Lung microvascular endothelial cell (primary cell): ENCODE measurements around the gene CLDN15. TPM values are rescaled to one million over a fixed set of nuclear protein-coding genes. Genes with fewer than 3 reads are reported as not detected.
"Not testable (repeated sequence)": the region's sequence is repeated elsewhere in the genome, so short reads cannot be mapped to it uniquely, and the experiment has no call there.

ENCODE experiments used
- DNase-seq, 2 donors: peaks; one replicate each; pipeline versions ENCODE4 v3.0.0 to v3.0.0-alpha.2; 2010; ENCODE audit warnings: low read depth in 2 of 2
- total RNA-seq: library from RNA; depleted of rRNA; stranded (reverse); fragments of >200 nt; gene quantifications from 2 replicates; pipeline ENCODE4 v1.2.1, GENCODE V29; 2014

Gene CLDN15, protein sequence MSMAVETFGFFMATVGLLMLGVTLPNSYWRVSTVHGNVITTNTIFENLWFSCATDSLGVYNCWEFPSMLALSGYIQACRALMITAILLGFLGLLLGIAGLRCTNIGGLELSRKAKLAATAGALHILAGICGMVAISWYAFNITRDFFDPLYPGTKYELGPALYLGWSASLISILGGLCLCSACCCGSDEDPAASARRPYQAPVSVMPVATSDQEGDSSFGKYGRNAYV
- total RNA-seq, result 1.3 and 3.2 TPM in 2 replicates

DNA sequence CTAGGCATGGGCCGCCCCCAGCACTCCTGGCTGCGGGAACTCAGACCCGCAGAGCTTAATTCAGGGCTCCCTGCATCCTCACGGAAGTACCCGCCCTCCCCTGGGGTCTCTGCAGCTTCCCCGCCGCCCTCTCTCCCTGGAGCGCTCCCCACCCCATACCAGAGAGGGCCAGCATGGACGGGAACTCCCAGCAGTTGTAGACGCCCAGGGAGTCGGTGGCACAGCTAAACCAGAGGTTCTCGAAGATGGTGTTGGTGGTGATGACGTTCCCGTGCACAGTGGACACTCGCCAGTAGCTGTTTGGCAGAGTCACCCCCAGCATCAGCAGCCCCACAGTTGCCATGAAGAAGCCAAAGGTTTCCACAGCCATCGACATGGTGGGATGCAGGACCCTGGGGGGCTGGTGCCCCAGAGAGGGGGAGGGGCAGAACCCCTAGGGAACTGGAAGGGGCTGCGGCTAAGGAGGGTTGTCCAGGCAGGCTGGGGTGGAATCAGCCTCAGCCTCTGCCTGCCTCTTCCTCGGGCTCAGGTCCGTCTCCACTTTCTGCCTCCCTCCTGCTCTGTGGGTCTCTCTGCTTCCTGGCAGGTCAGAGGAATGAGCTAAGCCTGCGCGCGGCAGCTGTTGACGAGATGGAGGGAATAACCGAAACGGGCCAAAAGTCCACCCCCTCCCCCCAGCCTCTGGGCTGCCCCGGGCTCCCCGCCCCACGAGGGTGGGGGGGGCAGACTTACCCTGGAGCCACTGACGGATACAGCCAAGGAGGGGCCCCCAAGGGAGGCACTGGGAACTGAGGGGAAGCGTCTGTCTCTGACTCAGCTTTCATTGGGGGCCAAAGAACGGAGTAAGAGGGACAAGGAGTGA lies at the start of gene CLDN15:
Gene CLDN15, minus strand, starts transcription at position 597 of the 862 bp plus-strand sequence. Its CDS starts 221 bp downstream, at position 376.
- DNase-seq, result peak in 1 of 2 donors; percentile 73

DNA sequence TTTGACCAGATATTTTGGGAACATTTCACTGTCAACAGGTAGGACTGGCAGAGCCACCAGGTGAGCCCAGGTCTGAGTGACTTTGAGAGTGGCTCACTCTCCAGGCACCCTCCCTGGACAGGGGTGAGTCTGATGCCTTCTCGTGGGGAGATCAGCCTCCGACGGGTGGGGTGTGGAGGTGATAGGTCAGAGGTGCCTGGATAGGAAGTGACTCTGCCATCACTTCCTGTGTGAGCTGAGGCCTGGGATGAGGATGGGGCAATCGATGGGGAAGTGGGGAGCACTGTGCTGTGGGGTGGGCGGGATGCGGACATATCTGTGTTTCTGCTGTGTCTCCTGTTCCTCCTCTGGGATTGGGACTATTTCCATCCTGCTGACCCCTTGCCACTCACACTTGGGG lies 49.4 kb upstream of the CLDN15 start:
- DNase-seq, result no peak

DNA sequence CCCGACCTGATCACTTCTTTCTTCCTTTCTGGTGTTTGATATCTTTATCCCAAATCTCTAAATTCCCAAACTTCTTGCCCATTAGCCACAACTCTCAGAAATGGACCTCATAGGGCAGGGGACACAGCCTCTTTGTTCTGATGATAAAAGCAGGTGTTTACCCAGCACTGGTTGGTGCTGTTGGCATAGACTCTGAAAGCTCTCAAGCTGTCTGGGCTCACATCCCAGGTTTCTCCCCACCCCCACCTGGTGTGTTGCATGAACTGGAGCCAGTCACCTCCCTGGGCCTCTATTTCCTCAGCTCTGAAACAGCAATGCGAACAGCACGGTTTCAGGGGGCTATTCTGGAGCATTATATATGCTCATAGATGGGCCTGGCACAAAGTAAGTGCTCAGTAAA lies 48.3 kb upstream of the CLDN15 start:
- not testable (repeated sequence) for DNase-seq

DNA sequence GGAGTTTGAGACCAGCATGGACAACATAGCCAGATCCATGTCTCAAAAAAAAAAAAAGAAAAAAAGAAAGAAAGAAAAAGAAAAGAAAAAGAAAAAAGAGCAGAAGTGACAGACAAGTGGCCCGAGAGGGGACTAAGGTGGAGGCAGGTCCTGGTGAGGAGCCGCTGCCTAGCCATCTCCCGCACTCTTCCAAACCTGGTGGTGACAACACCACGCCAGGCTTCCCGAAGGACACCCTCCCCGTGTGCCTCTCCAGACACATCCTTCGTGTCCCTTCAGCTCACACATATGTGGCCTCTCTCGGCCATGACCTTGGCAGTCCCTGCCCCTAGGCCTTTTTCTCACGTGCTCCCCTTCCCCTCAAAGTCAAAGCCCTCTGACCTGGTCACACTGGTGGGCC lies 47.6 kb upstream of the CLDN15 start:
- DNase-seq, result no peak

DNA sequence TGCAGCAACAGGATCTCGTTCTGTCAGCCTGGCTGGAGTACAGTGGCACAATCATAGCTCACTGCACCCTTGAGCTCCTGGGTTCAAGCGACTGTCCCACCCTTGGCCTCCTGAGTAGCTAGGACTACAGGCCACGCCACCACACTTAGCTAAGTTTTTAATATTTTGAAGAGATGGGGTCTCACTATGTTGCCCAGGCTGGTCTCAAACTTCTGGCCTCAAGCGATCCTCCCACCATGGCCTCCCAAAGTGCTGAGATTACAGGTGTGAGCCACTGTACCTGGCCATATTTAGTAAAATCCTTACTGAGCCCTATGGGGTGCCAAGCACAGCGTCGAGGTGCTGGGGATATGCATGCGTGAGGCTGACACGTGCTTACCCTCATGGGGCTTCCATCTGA lies 43.3 kb upstream of the CLDN15 start:
- not testable (repeated sequence) for DNase-seq

DNA sequence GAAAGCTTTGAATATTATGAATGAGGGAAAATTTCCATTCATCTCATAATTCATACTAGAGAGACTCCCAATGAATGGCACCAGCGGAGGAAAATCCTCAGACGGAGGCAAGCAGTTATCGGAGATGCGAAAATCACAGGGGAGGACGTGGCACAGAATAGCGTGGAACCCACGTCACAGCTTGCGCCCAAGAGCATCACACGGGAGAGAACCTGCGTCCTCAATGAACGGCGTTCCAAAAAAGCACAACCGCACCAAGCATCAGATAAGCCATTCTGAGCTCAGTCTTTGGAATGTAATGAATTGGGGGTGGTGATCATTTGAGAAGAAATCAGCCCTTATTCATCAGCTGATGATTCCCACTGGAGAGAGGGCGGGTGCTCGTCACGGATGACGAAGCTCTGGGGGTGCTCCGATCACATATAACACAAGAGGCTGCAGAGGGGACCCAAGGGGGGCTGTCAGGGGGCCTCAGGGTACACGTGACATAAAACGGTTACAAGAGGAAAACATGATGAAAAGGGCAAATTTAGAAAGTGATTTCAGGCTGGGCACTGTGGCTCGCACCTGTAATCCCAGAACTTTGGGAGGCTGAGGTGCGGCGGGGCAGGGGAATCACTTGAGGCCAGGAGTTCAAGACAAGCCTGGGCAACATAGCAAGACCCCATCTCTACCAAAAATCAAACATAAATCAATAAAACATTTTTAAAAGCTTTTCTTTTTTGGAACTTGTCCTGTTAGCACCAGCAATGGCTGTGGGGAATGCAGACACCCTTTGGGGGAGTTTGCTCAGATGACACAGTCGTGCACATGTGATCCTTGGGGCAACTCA lies 41.1 kb upstream of the CLDN15 start:
- DNase-seq, result no peak

DNA sequence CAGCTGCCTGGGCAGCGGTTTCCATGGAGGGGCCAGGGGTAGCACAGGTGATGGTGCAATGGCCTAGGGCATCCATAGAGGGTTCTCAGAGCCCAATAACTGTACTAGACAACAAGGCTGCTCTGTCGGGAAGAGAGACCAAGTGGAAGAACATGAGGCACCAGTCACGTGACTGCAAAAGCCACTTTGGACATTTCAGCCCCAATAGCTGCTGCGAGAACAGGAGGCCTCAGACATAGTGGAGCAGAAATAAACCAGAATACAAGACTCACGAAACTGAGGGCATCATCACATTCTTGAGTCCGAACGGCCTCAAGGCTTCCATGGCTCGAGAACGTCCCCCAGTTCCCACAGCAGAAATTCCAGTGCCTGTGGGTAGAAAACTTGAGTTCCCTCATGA lies 39.6 kb upstream of the CLDN15 start:
- DNase-seq, result no peak

DNA sequence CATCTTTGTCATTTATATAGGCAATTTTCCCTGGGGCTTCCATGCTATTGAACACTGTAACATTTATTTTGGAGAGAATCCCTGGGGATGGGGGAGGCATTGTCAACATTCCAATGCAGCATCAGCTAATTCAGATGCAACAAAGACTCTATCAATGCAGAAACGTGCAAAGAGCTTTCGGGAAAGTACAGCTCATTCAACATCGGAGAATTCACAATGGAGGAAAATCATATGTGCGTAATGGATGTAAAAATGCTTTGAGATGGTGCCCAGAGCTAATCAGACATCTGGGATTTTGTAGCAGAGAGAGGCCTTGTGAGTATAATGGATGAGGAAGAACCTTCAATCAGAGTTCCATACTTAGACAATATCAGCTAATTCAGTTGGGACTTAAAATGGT lies 35.6 kb upstream of the CLDN15 start:
- no peak for DNase-seq

DNA sequence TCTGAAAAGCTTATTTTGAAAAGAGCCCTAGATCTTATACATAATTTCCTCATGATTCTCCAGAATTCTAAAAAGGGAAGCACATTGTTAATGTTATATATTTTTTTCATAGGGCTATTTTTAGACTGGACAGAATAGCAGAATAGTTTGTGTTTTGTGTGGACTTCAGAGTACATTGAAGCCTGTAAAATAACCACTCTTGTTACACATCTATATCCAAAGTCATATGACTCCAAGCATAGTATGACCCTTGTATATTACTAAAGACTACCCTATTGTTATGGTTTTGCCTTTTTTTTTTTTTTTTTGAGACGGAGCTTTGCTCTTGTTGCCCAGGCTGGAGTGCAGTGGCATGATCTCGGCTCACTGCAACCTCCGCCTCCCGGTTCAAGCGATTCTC lies 33.4 kb upstream of the CLDN15 start:
- DNase-seq, result no peak

DNA sequence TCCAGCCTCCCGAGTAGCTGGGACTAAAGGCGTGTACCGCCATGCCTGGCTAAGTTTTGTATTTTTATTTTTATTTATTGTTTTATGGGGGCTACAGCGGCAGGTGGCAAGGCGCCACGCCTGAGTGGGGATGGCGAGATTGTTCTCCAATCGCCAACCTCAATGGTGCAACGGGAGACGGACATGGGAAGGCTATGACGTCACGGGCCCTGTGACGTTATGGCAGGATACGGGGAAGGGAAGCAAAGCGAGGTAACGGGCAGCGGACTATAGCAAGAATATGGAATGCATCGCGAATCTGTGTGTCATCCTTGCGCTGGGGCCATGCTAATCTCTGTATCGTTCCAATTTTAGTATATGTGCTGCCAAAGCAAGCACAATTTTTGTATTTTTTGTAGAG lies 32.1 kb upstream of the CLDN15 start:
- DNase-seq, result no peak

DNA sequence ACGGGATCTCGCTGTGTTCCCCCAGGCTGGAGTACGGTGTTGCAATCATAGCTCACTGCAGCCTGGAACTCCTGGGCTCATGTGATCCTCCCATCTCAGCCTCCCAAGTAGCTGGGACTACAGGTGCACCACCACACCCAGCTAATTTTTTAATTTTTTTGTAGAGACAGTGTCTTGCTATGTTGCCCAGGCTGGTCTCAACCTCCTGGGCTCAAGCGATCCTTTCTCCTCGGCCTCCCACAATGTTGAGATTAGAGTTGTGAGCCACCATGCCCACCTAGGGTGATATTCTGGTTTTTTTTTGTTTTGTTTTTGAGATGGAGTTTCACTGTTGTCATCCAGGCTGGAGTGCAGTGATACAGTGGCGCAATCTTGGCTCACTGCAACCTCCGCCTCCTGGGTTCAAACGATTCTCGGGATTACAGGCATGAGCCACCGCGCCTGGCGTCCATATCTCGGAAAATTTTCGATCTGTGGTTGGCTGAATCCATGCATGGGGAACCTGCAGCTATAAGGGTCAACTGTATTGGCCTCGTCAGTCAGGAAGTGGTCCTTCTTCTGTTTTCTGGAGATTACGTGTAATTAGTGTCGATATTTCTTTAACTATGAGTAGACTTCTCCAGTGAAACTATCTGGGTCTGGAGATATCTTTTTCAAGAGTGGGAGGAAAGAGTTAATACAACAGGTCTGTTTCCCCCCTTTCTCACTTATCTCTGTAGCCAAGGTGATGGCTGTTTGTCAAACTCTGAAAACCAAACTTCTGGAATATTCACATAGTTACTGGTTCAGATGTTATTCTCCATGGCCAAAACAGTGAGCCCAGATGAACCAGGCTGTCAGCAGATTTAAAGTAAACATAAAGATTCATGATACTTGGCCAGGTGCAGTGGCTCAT lies 28.3 kb upstream of the CLDN15 start:
- DNase-seq, result no peak

DNA sequence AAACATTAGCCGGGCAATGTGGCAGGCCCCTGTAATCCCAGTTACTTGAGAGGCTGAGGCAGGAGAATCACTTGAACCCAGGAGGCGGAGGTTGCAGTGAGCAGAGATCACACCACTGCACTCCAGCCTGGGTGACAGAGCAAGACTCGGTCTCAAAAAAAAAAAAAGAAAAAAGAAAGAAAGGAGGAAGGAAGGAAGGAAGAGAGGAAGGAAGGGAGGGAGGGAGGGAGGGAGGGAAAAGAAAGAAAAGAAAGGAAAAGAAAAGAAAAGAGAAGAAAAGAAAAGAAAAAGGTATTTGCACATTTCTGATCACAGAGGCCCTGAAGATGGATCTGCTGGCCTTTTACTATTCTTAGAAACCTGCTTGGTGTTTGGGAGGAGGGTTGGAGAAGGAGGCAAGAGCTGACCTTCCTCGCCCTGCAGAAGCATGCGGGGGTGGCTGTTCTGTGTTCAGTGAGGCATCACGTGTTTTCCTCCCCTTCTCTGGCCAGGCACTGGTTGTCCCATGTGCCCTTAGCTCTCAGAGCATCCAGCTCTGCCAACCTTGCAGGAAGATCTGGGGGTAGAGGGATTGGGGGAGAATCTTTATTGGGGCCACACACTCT lies 26.6 kb upstream of the CLDN15 start:
- DNase-seq, result peak in 1 of 2 donors; percentile 8

DNA sequence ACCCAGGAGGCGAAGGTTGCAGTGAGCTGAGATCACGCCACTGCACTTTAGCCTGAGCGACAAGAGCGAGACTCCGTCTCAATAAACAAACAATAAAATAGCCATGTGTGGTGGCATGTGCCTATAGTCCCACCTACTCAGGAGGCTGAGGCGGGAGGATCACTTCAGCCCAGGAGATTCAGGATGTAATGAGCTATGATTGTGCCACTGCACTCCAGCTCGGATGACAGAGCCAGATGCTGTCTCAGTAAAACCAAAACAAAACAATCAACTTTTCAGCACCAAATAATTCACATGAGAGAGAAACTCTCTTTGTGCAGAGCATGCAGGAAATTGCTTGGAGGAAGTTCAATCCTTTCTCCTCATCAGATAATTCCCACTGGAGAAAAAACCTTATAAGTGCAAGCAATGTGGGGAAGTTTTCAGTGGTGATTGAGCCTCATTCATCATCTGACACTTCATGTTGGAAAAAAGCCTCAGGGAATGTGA lies 20.7 kb upstream of the CLDN15 start:
- no peak for DNase-seq

DNA sequence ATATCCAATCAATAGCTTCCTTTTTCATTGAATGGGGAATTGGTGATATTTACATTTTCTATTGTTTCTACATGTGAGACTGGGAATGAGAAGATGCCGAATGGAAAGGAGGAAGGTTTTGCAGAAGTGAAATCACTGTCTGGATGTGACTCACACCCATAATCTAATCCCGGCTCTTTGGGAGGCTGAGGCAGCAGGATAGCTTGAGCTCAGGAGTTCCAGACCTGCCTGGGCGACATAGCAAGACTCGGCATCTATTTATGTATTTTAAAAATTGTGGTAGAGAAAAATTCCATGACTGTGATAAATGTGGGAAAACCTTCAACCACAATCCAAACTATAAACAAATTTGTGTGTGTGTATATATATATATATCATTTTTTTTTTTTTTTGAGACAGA lies 18.2 kb upstream of the CLDN15 start:
- DNase-seq, result no peak

DNA sequence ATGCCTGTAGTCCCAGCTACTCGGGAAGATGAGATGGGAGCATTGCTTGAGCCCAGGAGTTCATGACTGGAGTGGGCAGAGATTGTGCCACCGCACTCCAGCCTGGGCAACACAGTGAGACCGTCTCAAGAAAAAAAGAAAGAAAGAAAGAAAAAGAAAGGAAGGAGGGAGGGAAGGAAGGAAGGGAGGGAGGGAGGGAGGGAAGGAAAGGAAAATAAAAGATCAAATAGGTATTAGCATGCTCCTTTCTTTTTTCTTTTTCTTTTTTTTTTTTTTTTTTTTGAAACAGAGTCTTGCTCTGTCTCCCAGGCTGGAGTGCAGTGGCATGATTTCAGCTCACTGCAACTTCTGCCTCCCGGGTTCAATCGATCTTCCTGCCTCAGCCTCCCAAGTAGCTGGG lies 15.6 kb upstream of the CLDN15 start:
- DNase-seq, result not testable (repeated sequence)

DNA sequence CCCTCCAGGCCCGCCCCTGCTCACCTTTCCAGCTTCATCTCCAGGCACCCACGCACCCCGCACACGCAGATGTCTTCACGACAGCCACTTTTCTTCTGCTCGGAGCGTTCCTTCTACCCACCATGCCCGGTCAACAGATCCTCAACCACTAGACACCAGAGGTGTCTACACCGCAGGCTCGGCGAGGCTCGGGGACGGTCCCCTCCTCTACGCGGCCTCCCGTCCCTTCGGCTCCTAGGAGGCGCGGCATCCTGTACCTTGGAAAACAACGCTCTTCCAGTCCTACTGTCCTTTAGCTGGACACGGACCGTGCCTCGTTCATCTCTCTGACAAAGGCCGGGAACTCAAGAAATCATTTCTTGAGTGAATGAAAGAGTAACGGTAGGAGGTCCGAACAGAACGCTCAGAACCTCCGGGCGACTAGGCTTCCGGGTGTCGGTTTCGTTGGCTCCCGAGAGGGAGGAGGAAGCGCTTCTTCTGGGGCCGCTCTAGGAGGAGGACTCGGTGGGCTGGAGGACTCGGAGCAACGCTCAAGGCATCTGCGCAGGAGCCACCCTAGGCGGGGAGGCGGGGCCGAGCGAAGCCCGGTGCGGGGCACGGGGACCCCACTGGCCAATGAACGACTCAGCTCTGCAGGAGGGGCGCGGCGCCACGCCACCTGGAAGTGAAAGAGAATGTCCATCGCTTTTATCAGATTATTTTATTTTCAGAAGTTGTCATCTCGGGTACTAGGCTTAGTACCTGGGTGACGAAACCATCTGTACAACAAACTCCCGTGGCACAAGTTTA lies 14.5 kb upstream of the CLDN15 start:
- DNase-seq, result peak; percentile 99

DNA sequence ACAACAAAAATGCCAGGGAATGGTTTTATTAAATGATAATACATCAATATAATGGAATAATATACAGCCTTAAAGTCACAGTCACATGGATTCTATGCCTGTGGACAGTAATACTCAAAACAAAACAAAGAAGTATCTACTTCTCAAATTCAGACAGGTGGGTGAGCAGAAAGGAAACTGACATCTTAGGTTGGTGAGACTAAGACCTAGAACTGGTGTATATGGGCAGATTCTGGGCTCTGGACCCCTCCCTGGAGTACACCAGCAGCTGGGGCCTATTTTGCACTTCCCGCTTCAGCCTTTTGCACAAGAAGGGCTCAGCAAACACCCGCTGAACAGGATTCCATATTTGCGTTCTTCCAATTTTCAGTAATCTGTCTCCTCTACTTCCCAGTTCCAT lies 12.7 kb upstream of the CLDN15 start:
- no peak for DNase-seq

DNA sequence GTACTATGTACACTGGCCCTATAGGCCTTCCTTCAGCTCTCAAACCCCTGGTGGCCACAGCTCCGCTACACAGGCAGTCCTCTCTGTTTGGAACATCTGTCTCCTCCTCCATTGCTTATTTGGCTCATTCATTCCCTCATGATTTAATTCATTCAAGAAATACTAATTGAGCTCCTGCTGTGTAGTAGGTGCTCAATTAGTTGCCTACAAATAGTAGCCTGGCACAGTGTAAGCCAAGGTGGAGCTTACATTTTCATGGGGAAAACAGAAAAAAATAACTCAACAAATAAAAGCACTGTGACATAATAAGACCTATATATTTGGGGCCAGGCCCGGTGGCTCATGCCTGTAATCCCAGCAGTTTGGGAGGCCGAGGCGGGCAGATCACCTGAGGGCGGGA lies 10.7 kb upstream of the CLDN15 start:
- DNase-seq, result no peak

DNA sequence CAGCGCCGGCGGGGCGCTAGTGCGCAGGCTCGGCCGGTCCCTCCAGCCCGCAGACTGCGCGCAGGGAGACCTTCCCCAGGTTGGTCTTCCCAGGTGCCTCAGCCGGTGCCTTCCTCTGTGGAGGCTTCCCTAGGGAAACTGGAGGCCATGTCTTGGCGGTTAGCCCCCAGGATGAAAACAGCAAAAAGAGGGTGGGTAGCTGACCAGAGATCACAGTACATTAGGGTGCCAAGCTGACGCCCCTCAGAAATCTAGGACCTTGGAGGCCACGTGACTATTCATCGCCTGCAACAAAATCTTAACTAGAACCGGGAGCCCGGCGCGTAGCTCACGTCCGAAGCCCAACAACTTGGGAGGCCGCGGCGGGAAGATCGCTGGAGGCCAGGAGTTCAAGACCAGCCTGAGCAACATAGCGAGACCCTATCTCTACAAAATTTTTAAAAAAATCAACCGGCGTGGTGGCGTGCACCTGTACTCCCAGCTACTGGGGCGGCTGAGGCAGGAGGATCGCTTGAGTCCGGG lies 7.6 kb upstream of the CLDN15 start:
- no peak for DNase-seq
